SK-N-SH (cell line): ENCODE data around the gene PSME1.

Experiments
- POLR2AphosphoS5 ChIP-seq: IDR thresholded peaks from 2 replicates; pipeline ENCODE4 v1.6.1; 2012; ENCODE audit warnings: low read depth, low read length
- SMC3 ChIP-seq: IDR thresholded peaks from 2 replicates; pipeline ENCODE4 v1.6.1; 2012; ENCODE audit warnings: low read depth, low read length, improper control_type of control experiment
- TAF1 ChIP-seq: IDR thresholded peaks from 2 replicates; pipeline ENCODE4 v1.6.1; 2012; ENCODE audit warnings: low read depth, mild to moderate bottlenecking, low read length, moderate library complexity, borderline replicate concordance
- TF ChIP-seq, protein P1 (sequence below): IDR thresholded peaks from 2 replicates; pipeline ENCODE4 v1.4.0; 2012; ENCODE audit warnings: low read depth, borderline replicate concordance
- TF ChIP-seq, protein P2 (sequence below): IDR thresholded peaks from 2 replicates; pipeline ENCODE4 v1.4.0; 2012; ENCODE audit warnings: low read depth
- TF ChIP-seq, protein P3 (sequence below): fragments of 200-600 bp; sonication (generic); IDR thresholded peaks from 2 replicates; pipeline ENCODE4 v1.6.1; 2017; ENCODE audit warnings: antibody characterized with exemption, mild to moderate bottlenecking, moderate library complexity

DNA sequence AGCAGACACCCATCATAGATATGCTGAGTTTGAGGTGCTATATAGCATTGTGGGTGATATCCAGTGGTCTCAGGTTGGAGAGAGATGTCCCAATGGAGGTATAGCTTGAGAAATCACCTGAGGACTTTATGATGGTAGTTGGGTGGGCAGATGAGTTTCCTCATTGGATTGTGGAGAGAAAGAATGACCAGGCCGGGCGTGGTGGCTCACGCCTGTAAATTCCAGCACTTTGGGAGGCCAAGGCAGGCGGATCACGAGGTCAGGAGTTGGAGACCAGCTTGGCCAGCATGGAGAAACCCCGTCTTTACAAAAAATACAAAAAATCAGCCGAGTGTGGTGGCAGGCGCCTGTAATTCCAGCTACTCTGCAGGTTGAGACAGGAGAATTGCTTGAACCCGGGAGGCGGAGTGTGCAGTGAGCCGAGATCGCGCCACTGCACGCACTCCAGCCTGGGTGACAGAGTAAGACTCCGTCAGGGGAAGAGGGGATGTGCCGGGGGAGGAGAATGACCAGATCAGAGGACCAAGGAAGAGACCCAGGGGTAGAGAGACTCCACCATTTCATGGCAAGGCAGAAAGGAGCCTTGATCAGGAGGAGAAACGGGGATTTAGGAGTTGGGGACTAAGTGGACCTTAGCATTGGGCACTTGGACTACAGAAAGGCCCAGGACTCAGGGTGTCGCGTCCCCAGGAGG is 42.6 kb upstream of the PSME1 start:
- TF ChIP-seq TAF1 (no peak), POLR2AphosphoS5 (no peak), SMC3 (no peak)
- TF ChIP-seq, protein P1, sequence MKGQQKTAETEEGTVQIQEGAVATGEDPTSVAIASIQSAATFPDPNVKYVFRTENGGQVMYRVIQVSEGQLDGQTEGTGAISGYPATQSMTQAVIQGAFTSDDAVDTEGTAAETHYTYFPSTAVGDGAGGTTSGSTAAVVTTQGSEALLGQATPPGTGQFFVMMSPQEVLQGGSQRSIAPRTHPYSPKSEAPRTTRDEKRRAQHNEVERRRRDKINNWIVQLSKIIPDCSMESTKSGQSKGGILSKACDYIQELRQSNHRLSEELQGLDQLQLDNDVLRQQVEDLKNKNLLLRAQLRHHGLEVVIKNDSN, result no peak
- TF ChIP-seq, protein P2, sequence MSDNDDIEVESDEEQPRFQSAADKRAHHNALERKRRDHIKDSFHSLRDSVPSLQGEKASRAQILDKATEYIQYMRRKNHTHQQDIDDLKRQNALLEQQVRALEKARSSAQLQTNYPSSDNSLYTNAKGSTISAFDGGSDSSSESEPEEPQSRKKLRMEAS, result no peak
- TF ChIP-seq, protein P3, sequence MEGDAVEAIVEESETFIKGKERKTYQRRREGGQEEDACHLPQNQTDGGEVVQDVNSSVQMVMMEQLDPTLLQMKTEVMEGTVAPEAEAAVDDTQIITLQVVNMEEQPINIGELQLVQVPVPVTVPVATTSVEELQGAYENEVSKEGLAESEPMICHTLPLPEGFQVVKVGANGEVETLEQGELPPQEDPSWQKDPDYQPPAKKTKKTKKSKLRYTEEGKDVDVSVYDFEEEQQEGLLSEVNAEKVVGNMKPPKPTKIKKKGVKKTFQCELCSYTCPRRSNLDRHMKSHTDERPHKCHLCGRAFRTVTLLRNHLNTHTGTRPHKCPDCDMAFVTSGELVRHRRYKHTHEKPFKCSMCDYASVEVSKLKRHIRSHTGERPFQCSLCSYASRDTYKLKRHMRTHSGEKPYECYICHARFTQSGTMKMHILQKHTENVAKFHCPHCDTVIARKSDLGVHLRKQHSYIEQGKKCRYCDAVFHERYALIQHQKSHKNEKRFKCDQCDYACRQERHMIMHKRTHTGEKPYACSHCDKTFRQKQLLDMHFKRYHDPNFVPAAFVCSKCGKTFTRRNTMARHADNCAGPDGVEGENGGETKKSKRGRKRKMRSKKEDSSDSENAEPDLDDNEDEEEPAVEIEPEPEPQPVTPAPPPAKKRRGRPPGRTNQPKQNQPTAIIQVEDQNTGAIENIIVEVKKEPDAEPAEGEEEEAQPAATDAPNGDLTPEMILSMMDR, result no peak
